ENCODE data around the gene PTMS. TPM values are rescaled to one million over a fixed set of nuclear protein-coding genes. Genes with fewer than 3 reads are reported as not detected.

The PTMS gene
- total and polyA plus RNA-seq, 9 of the 15 experiments (the other 6 are each of a cell fraction or from before 2014, with no cell fraction given) = 5.1 to 287 (median 78.5) TPM

DNA sequence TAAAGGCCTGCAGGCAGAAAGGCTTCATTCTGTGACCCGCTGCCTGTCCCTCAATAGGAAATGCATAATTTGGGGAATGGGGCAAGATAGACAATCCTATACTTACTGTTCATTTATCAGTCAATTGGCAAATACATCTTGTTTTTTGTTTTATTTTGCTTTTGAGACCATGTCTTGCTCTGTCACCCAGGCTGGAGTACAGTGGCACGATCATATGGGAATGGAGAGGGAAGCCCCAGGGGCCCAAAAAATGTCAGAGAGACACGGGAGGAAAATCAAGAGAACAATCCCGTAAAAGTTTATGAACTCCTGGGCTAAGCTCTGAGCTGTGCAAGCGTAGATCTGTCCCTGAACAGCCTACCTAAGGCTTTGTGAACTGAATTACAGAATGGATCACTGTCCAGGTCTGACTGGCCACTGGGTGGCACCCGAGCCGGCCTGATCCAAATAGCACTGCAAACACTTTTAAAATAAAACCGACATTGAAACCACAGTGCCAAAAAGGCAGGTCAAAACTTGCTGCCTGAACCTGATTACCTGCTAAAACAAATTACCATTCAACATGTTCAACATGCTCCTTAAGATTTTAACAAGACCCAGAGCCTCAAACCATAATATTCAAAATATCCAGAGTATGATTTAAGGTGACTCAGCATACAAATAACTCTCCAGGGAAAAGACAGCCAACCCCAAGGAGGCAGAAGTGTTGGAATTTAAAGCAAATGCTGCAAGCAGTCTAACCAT, 30.5 kb upstream of the PTMS start (continued):
- TF ChIP-seq, protein P1, sequence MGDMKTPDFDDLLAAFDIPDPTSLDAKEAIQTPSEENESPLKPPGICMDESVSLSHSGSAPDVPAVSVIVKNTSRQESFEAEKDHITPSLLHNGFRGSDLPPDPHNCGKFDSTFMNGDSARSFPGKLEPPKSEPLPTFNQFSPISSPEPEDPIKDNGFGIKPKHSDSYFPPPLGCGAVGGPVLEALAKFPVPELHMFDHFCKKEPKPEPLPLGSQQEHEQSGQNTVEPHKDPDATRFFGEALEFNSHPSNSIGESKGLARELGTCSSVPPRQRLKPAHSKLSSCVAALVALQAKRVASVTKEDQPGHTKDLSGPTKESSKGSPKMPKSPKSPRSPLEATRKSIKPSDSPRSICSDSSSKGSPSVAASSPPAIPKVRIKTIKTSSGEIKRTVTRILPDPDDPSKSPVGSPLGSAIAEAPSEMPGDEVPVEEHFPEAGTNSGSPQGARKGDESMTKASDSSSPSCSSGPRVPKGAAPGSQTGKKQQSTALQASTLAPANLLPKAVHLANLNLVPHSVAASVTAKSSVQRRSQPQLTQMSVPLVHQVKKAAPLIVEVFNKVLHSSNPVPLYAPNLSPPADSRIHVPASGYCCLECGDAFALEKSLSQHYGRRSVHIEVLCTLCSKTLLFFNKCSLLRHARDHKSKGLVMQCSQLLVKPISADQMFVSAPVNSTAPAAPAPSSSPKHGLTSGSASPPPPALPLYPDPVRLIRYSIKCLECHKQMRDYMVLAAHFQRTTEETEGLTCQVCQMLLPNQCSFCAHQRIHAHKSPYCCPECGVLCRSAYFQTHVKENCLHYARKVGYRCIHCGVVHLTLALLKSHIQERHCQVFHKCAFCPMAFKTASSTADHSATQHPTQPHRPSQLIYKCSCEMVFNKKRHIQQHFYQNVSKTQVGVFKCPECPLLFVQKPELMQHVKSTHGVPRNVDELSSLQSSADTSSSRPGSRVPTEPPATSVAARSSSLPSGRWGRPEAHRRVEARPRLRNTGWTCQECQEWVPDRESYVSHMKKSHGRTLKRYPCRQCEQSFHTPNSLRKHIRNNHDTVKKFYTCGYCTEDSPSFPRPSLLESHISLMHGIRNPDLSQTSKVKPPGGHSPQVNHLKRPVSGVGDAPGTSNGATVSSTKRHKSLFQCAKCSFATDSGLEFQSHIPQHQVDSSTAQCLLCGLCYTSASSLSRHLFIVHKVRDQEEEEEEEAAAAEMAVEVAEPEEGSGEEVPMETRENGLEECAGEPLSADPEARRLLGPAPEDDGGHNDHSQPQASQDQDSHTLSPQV (IDR thresholded peaks at IDR 0.05) = peak; percentile 39; the same call in 1 of the 2 replicates
- TF ChIP-seq DEAF1 (CRISPR knock-in tag; IDR thresholded peaks at IDR 0.05) = peak; percentile 54
- no peak for TF ChIP-seq NRF1 (conservative IDR thresholded peaks at IDR 0.05 in 1 of 2, IDR thresholded peaks at IDR 0.05 in 1 of 2)
- TF ChIP-seq TCF7L2 (IDR thresholded peaks at IDR 0.05; ENCODE audit: low read depth, low read length) = no peak
- TF ChIP-seq, protein P2, sequence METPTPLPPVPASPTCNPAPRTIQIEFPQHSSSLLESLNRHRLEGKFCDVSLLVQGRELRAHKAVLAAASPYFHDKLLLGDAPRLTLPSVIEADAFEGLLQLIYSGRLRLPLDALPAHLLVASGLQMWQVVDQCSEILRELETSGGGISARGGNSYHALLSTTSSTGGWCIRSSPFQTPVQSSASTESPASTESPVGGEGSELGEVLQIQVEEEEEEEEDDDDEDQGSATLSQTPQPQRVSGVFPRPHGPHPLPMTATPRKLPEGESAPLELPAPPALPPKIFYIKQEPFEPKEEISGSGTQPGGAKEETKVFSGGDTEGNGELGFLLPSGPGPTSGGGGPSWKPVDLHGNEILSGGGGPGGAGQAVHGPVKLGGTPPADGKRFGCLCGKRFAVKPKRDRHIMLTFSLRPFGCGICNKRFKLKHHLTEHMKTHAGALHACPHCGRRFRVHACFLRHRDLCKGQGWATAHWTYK (CRISPR knock-in tag; IDR thresholded peaks at IDR 0.05) = no peak
- no peak for TF ChIP-seq RFX5 (IDR thresholded peaks at IDR 0.05; ENCODE audit: low read depth, low read length)

All from K562 (cell line).